Endometrial microvascular endothelial cells (primary cell): ENCODE measurements around the gene ICA1L. TPM values are rescaled to one million over a fixed set of nuclear protein-coding genes. Genes with fewer than 3 reads are reported as not detected.
"Not testable (repeated sequence)": the region's sequence is repeated elsewhere in the genome, so short reads cannot be mapped to it uniquely, and the experiment has no call there.

Experiments
- in situ Hi-C: cut with HindIII; loops from 2 replicates; pipeline ENCODE4 v1.10.0; 2017; ENCODE audit warnings: low sequenced_read_pairs, low pct_unique_long_range_greater_than_20kb; ENCODE audit errors: inconsistent ontology term
- total RNA-seq: library from RNA; depleted of rRNA; stranded (reverse); fragments of >200 nt; gene quantifications from one replicate; pipeline ENCODE4 v1.2.3, GENCODE V29; 2015; ENCODE audit errors: inconsistent ontology term

Gene ICA1L
- total RNA-seq, 1 donor from 2014 or later, result 5.6 TPM

GRCh38 chr2:202805911-202806310, 65.7 kb downstream of the ICA1L start:
- in situ Hi-C loops, result not testable (repeated sequence)

GRCh38 chr2:202797944-202798343, 73.6 kb downstream of the ICA1L start:
- in situ Hi-C loops, result no loop called here

GRCh38 chr2:202790676-202791075, 80.9 kb downstream of the ICA1L start:
- in situ Hi-C loops, result no loop called here

GRCh38 chr2:202786842-202787241, 84.7 kb downstream of the ICA1L start:
- in situ Hi-C loops, result no loop called here

DNA sequence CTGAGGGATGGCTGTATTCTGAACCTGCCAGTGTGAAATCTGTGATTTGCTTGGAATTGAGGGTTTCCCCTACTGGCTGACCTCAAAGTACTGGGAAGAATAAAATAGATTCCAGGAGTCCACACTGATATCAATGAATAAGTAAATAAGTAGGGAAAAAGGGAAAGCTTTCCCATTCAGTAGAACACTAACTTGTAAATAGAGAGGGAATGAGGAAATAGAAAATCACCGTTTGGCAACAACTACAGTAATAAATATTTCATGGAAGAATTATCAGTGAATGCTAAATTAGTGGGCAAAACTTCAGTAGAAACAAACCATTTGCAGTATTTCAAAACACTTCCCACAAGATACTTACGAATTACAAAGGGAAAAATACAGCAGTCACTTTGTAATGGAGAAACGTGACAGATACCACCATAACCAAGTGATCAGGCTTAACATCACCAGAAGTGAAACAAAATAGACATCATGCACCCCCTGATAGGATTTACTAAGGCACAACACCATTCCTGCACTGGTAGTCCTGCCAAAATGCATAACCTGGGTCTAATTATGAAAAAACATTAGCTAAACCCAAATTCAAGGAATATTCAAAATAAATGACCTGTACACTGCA, 88.5 kb downstream of the ICA1L start:
- in situ Hi-C loops, result no loop called here

- in situ Hi-C loops, result no loop called here
Observed at GRCh38 chr2:202780514-202781021, 91.0 kb downstream of the ICA1L start.

DNA sequence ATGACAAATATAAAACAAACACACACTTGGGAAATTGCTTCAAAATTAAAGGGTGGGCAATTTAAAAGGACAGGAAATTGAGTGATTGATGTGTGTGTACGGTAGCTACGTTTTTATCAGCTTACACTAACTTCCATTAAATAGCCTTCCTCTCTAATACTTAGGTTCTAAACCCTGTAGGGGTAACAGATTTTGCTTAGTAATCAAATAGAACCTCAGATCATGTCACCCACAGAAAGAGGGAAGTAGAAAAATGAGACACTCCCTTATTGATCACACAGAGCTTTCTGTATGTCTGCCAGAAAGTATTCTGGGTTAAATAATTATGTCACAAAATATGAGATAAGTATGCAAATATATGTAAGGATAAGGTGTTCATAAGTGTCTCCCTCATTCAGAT, 93.3 kb downstream of the ICA1L start:
- in situ Hi-C loops, result no loop called here

- in situ Hi-C loops, result no loop called here
Observed at GRCh38 chr2:202774104-202774503, 97.5 kb downstream of the ICA1L start.

DNA sequence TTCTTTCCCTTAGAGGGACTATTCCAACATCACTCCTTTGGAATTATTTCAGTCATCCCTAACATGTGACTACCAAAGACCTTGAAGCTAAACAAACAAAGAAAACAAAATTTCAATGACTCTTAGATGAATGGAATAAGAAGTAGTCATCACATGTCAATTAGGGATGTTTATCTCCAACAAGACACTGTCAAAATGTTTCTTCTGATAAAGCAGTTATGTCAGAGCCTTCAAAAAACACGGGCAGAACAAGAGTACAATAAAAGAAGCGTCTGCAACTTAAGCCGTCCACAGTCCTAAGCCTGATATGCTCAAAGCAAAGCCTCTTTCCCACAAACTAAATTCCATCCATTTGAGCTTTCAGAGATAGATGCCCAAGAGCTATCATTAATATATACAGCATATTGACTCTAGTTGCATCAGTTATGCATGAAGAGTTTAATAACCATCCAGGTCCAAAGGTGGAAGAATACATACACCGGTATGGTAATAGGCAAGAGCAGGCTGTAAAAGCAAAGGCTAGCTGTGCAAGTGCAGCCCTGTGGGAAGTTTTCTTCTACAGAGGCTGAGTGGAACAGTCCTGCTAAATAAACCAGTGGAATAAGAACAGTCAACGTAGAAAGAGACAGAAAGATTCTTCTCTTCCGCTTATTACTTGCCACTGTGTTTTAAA, 98.1 kb downstream of the ICA1L start:
- in situ Hi-C loops, result no loop called here

- in situ Hi-C loops, result no loop called here
Observed at GRCh38 chr2:202771741-202772460, 99.7 kb downstream of the ICA1L start.

DNA sequence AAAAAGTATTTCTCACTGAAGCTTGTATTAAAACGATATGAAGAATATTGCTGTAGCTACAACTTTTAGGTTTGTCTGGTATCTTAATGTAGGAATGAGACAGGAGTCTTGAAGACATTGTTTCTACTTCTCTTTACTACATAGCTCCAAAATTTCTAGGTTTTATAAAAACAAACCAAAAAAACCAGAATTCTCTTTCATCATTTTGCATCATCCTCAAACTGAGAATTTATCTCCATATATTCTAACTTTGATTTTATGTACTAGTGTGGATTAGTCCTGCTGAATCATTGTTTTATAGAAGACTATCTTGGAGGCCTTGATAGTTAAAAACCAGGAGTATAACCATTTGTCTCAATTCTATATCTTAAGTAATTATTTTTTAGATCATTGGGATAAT, 100.2 kb downstream of the ICA1L start:
- in situ Hi-C loops, result no loop called here

DNA sequence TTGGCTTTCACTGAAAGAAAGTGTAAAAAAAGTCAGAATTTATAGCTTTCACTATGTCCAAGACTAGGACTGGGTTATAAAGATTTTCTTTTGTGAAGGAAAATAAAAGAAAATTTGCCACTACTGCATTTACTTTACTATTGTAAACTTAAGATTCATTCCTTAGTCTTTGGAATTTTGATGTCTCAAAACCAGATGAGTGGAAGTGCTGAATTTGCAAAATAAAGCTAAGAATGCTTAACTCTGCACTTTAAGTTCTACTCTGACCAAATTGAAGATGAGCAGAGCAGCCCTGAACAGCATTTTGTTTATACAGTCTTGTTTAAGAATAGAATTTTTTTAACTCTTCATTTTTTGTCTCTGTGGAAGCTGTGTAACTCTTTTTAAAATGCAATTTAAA, 102.4 kb downstream of the ICA1L start:
- in situ Hi-C loops, result no loop called here

DNA sequence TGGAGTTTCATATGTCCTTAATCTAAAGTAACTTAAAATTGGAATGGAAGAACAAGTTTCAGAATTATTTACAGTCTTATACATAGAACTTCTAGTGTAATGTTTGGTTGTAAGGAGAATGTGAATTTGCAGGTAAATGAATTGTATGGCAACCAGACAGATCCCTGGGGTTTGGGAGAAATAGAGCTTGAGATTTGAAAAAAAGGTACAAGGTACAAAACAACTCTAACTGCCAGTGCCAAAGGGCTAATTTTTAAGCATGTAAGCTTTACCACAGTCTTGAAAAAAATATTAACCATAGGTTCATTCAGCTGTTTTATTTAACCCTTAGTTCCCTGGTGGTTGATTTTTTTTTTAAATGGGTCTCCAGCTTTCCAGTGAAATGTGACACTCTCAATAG, 103.3 kb downstream of the ICA1L start:
- in situ Hi-C loops, result no loop called here

GRCh38 chr2:202765436-202765835, 106.1 kb downstream of the ICA1L start:
- in situ Hi-C loops, result no loop called here

- in situ Hi-C loops, result no loop called here
Observed at GRCh38 chr2:202764991-202765390, 106.6 kb downstream of the ICA1L start.

DNA sequence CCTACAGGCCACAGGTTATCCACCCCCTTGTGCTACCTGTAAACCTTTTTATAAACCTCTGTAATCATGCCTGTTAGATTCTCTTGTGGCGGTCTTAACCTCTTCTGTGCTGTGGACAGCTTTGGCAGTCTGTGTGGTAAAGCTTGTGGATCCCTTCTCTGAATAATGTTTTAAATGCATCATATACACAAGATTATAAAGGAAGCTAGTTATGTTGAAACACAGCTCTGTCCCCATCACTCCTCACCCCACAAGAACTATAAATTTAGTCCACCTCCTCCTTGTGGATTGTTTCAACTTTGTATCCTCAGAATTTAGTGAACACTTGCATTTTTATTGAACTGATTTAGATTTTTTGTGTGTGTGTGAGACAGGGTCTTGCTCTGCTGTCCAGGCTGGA, 107.7 kb downstream of the ICA1L start:
- in situ Hi-C loops, result no loop called here

GRCh38 chr2:202762556-202762955, 109.0 kb downstream of the ICA1L start:
- in situ Hi-C loops, result no loop called here

GRCh38 chr2:202760848-202761247, 110.7 kb downstream of the ICA1L start:
- in situ Hi-C loops, result no loop called here

GRCh38 chr2:202758604-202759003, 113.0 kb downstream of the ICA1L start:
- in situ Hi-C loops, result no loop called here

GRCh38 chr2:202758128-202758527, 113.4 kb downstream of the ICA1L start:
- in situ Hi-C loops, result no loop called here
